ENCODE results near the gene USP24.

DNA sequence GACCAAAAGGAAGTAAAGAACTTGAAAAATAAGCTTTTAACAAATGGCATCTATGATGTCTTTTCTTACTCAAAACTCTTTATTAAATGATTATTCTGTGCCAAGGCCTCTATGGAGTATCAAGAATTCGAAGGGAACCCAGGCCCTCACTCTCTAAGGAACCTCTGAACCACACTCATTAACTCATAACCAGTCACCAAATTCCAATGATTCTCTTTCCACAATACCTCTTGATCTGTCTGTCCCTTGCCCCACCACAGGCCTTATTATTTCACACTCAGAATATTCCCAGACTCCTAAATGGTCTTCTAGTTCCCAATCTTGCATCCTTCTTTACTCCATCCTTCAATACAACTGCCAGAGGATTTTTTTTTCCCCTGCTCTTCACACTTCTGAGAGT is 138.8 kb downstream of the USP24 start:
- TF ChIP-seq CTCF (IDR thresholded peaks at IDR 0.05) (no peak), POLR2A (IDR thresholded peaks at IDR 0.05) (no peak)
